PC-3 (cell line): ENCODE data around the gene USP17L5. TPM values are rescaled to one million over a fixed set of nuclear protein-coding genes. Genes with fewer than 3 reads are reported as not detected.
"Not testable (repeated sequence)": the region's sequence is repeated elsewhere in the genome, so short reads cannot be mapped to it uniquely, and the experiment has no call there.

Source experiments
- ATAC-seq: fragments of 200-7000 bp; cut with Tn5 transposase; 2 replicates; pipeline ENCODE4 v1.9.1; 2020; ENCODE audit warnings: mild to moderate bottlenecking, moderate library complexity
- BruUV-seq: library from RNA; stranded (reverse); fragments of 400-500 nt; replicated peaks from 2 replicates; lab custom pipeline; 2021; lab: Mats Ljungman, UMichigan
- CTCF ChIA-PET: fragments of 300-600 bp; sonication (Branson Sonifier 250); formaldehyde crosslinking; loops from one replicate; lab custom pipeline; 2022; ENCODE audit warnings: antibody characterized with exemption; lab: Charles Lee
- POLR2A ChIA-PET: fragments of 300-600 bp; sonication (Branson Sonifier 250); formaldehyde crosslinking; loops from one replicate; lab custom pipeline; 2022; ENCODE audit warnings: antibody characterized with exemption; ENCODE audit not compliant: unreplicated experiment; lab: Charles Lee
- DNase-seq: peaks from one replicate; pipeline ENCODE4 v3.0.0-alpha.2; 2015
- H2AFZ ChIP-seq: fragments of 300-600 bp; sonication (generic); 2 replicates; pipeline ENCODE4 v1.6.0; 2016; ENCODE audit warnings: antibody characterized with exemption, low read length
- H3F3A ChIP-seq: fragments of 300-600 bp; sonication (generic); one replicate; pipeline ENCODE4 v1.6.0; 2017; ENCODE audit warnings: antibody characterized with exemption, low read length, control low read depth, mild to moderate bottlenecking; ENCODE audit not compliant: unreplicated experiment
- H3K27ac ChIP-seq: fragments of 300-600 bp; sonication (generic); 2 replicates; pipeline ENCODE4 v1.5.1; 2016; ENCODE audit warnings: mild to moderate bottlenecking, low read length
- H3K27me3 ChIP-seq: fragments of 300-600 bp; sonication (generic); 2 replicates; pipeline ENCODE4 v1.6.1; 2016; ENCODE audit warnings: low read length, mixed read lengths
- H3K36me3 ChIP-seq: fragments of 300-600 bp; sonication (generic); 2 replicates; pipeline ENCODE4 v1.6.1; 2016; ENCODE audit warnings: low read depth, mixed run types, low read length, mixed read lengths
- H3K4me1 ChIP-seq: fragments of 300-600 bp; sonication (generic); 2 replicates; pipeline ENCODE4 v1.5.1; 2016; ENCODE audit warnings: low read length; ENCODE audit not compliant: insufficient read depth
- H3K4me2 ChIP-seq: fragments of 300-600 bp; sonication (generic); 2 replicates; pipeline ENCODE4 v1.6.0; 2016; ENCODE audit warnings: low read length
- H3K4me3 ChIP-seq: fragments of 300-600 bp; sonication (generic); 2 replicates; pipeline ENCODE4 v1.5.1; 2016; ENCODE audit warnings: mild to moderate bottlenecking, low read length, mixed read lengths
- H3K79me2 ChIP-seq: fragments of 300-600 bp; sonication (generic); 2 replicates; pipeline ENCODE4 v1.6.1; 2017; ENCODE audit warnings: low read length, mixed read lengths
- H3K9ac ChIP-seq: fragments of 300-600 bp; sonication (generic); 2 replicates; pipeline ENCODE4 v1.6.0; 2016; ENCODE audit warnings: mild to moderate bottlenecking, low read length
- H3K9me2 ChIP-seq: fragments of 300-600 bp; sonication (generic); replicated peaks from 2 replicates; pipeline ENCODE4 v1.6.1; 2016; ENCODE audit warnings: mixed run types, low read length, mixed read lengths
- H3K9me3 ChIP-seq: fragments of 300-600 bp; sonication (generic); 2 replicates; pipeline ENCODE4 v1.6.1; 2016; ENCODE audit warnings: low read length, mixed read lengths
- H4K20me1 ChIP-seq: fragments of 300-600 bp; sonication (generic); 2 replicates; pipeline ENCODE4 v1.6.1; 2016; ENCODE audit warnings: low read length, mixed read lengths
- EZH2phosphoT487 ChIP-seq: fragments of 300-600 bp; sonication (generic); IDR thresholded peaks from 2 replicates; pipeline ENCODE4 v1.6.1; 2018; ENCODE audit warnings: mild to moderate bottlenecking, antibody characterized with exemption, low read length, borderline replicate concordance
- intact Hi-C: fragments of 100-400 bp; cut with micrococcal nuclease; formaldehyde crosslinking; loops from 2 replicates; pipeline ENCODE4 v1.9.0; 2023
- total RNA-seq: library from RNA; depleted of rRNA; stranded (reverse); fragments of >200 nt; gene quantifications from 2 replicates; pipeline ENCODE4 v1.2.3, GENCODE V29; 2014; rRNA removed
- TF ChIP-seq, protein P1 (sequence below): fragments of 300-600 bp; sonication (generic); conservative IDR thresholded peaks from 2 replicates; pipeline ENCODE4 v1.5.1; 2017; ENCODE audit warnings: antibody characterized with exemption, low read depth, mild to moderate bottlenecking, low read length

Gene USP17L5
- total RNA-seq, 1 experiment from 2014 or later: not detected

DNA sequence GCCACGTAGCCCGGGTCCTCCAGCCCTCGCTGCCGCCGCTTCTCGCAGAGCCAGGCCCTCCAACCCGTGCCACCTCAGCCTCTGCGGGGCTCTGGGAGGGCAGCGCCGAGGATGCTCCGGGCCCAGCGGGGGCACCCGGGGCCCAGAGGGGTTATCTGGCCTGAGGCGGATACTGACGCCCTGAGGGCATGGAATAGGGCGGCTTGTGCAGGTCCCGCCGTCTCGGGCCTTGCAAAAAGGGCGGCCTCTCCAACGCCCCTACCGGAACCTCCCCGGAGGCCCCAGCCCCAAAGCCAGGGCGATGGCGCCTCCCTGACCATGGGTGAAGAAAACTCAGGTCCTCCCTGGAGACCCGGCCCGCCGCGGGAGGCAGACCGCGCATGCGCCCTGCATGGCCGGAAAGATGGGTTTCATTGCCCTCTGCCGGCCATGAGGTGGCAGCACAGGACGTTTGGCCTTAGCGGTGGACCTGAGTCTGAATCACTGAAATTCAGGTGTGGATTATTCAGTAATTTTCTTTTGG lies 41.9 kb downstream of the USP17L5 start:
- POLR2A ChIA-PET, H3K9me2 ChIP-seq, DNase-seq, H3K4me1 ChIP-seq, ATAC-seq, H3K4me3 ChIP-seq, H3K9me3 ChIP-seq, intact Hi-C loops, H2AFZ ChIP-seq, H3K27ac ChIP-seq, CTCF ChIA-PET, H4K20me1 ChIP-seq, BruUV-seq, H3K36me3 ChIP-seq, H3K79me2 ChIP-seq, H3K27me3 ChIP-seq, H3F3A ChIP-seq, H3K9ac ChIP-seq: not testable (repeated sequence)
- 0 out of 2 replicates have a peak overlapping the region, but pooled peaks have one; percentile 44 for H3K4me2 ChIP-seq
- TF ChIP-seq, protein P1, sequence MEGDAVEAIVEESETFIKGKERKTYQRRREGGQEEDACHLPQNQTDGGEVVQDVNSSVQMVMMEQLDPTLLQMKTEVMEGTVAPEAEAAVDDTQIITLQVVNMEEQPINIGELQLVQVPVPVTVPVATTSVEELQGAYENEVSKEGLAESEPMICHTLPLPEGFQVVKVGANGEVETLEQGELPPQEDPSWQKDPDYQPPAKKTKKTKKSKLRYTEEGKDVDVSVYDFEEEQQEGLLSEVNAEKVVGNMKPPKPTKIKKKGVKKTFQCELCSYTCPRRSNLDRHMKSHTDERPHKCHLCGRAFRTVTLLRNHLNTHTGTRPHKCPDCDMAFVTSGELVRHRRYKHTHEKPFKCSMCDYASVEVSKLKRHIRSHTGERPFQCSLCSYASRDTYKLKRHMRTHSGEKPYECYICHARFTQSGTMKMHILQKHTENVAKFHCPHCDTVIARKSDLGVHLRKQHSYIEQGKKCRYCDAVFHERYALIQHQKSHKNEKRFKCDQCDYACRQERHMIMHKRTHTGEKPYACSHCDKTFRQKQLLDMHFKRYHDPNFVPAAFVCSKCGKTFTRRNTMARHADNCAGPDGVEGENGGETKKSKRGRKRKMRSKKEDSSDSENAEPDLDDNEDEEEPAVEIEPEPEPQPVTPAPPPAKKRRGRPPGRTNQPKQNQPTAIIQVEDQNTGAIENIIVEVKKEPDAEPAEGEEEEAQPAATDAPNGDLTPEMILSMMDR: peak; percentile 30; the same call in 1 of the 2 replicates

DNA sequence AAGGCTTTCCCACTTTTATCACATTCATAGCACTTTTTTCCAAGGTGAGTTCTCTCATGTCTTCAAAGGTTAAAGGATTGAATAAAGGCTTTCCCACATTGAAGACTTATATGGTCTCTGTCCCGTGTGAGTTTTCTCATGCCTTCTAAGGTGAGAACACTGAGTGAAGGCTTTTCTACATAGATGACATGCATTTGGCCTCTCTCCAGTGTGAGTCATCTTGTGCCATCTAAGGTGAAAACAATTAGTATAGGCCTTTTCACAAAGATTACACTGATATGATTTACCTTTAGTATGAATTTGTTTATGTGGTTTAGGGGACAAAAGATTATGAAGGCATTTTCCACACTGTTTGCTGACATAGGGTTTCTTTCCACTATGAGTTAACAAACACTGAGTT lies 44.9 kb downstream of the USP17L5 start:
- Histone ChIP-seq H3K4me2 (no peak overlapping the region), H3K9me3 (no peaks in the 10 kb centered on the region), H3K79me2 (no peaks in the 10 kb centered on the region), H3F3A (no peaks in the 10 kb centered on the region), H3K4me1 (no peaks in the 10 kb centered on the region), H3K9me2 (no peaks in the 10 kb centered on the region), H2AFZ (no peak overlapping the region), H3K9ac (no peak overlapping the region), H4K20me1 (no peaks in the 10 kb centered on the region), H3K27ac (no peak overlapping the region), H3K27me3 (no peaks in the 10 kb centered on the region), H3K4me3 (no peak overlapping the region), H3K36me3 (no peaks in the 10 kb centered on the region)
- intact Hi-C loops: no loop called here
- ChIA-PET CTCF (no interaction called here), POLR2A (no interaction called here)
- BruUV-seq: no TSS peak
- no peak for DNase-seq
- TF ChIP-seq, protein P1: no peak
- no peak for TF ChIP-seq EZH2phosphoT487
- ATAC-seq: no peak

DNA sequence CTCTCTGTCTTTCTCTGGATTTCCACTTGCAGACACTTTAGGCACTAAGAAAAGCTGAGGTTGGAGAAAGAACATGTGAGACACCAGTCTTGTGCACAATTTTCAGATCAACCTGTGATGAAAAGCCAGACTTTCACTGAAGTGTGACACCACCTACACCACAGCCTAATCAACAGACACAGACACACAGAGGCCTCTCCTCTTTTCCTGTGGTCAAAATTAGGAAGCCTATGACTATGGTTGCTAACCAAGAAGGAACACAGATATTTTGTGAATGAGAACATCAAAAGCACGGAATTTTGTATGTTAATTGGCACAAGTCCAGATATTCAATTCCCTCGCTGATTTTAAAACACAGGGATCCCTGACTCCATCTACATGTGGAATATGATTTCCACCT lies 49.8 kb downstream of the USP17L5 start:
- H3K27me3 ChIP-seq, H3K9me2 ChIP-seq, H3K27ac ChIP-seq, H3K4me1 ChIP-seq, H3F3A ChIP-seq, H3K4me3 ChIP-seq, DNase-seq, H4K20me1 ChIP-seq, intact Hi-C loops, BruUV-seq, H2AFZ ChIP-seq, POLR2A ChIA-PET, H3K79me2 ChIP-seq, H3K9ac ChIP-seq, CTCF ChIA-PET, H3K4me2 ChIP-seq, ATAC-seq, H3K36me3 ChIP-seq, H3K9me3 ChIP-seq: not testable (repeated sequence)

Other genes with a start within 250 kb of the USP17L5 start
- gene FAM90A26, start 169.0 kb upstream of the USP17L5 start, total RNA-seq: not detected in 2 replicates
- not detected in 2 replicates for gene USP17L10, start 128.7 kb upstream of the USP17L5 start, total RNA-seq
- gene USP17L11, start 124.0 kb upstream of the USP17L5 start, total RNA-seq: not detected in 2 replicates
- gene USP17L12, start 119.3 kb upstream of the USP17L5 start, total RNA-seq: not detected in 2 replicates
- gene USP17L13, start 114.5 kb upstream of the USP17L5 start, total RNA-seq: not detected in 2 replicates
- not detected in 2 replicates for gene USP17L15, start 105.0 kb upstream of the USP17L5 start, total RNA-seq
- not detected in 2 replicates for gene USP17L17, start 95.5 kb upstream of the USP17L5 start, total RNA-seq
- gene USP17L18, start 90.8 kb upstream of the USP17L5 start, total RNA-seq: not detected in 2 replicates
- not detected in 2 replicates for gene USP17L19, start 86.0 kb upstream of the USP17L5 start, total RNA-seq
- gene USP17L20, start 81.3 kb upstream of the USP17L5 start, total RNA-seq: not detected in 2 replicates
- not detected in 2 replicates for gene USP17L21, start 76.5 kb upstream of the USP17L5 start, total RNA-seq
- not detected in 2 replicates for gene USP17L22, start 71.8 kb upstream of the USP17L5 start, total RNA-seq
- not detected in 2 replicates for gene USP17L24, start 14.2 kb upstream of the USP17L5 start, total RNA-seq
- gene USP17L25, start 9.5 kb upstream of the USP17L5 start, total RNA-seq: not detected in 2 replicates
- not detected in 2 replicates for gene USP17L26, start 4.7 kb upstream of the USP17L5 start, total RNA-seq
- not detected in 2 replicates for gene USP17L27, start 4.7 kb downstream of the USP17L5 start, total RNA-seq
- not detected in 2 replicates for gene USP17L28, start 9.5 kb downstream of the USP17L5 start, total RNA-seq
- not detected in 2 replicates for gene USP17L29, start 14.2 kb downstream of the USP17L5 start, total RNA-seq
- gene USP17L30, start 23.7 kb downstream of the USP17L5 start, total RNA-seq: not detected in 2 replicates
- gene DEFB131A, start 105.0 kb downstream of the USP17L5 start, total RNA-seq: not detected in 2 replicates